ENCODE results near the gene GPR15.

- TF ChIP-seq, protein P1, sequence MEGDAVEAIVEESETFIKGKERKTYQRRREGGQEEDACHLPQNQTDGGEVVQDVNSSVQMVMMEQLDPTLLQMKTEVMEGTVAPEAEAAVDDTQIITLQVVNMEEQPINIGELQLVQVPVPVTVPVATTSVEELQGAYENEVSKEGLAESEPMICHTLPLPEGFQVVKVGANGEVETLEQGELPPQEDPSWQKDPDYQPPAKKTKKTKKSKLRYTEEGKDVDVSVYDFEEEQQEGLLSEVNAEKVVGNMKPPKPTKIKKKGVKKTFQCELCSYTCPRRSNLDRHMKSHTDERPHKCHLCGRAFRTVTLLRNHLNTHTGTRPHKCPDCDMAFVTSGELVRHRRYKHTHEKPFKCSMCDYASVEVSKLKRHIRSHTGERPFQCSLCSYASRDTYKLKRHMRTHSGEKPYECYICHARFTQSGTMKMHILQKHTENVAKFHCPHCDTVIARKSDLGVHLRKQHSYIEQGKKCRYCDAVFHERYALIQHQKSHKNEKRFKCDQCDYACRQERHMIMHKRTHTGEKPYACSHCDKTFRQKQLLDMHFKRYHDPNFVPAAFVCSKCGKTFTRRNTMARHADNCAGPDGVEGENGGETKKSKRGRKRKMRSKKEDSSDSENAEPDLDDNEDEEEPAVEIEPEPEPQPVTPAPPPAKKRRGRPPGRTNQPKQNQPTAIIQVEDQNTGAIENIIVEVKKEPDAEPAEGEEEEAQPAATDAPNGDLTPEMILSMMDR (conservative IDR thresholded peaks at IDR 0.05 in 1 of 2, IDR thresholded peaks at IDR 0.05 in 1 of 2; ENCODE audit: low read depth in 1 of 2, low read length in 2 of 2) = no peak
- TF ChIP-seq EZH2 (IDR thresholded peaks at IDR 0.05; ENCODE audit: low read length, missing control alignments) = no peak
Measured at GRCh38 chr3:98519351-98519750, 12.4 kb upstream of the GPR15 start.

Data from fibroblast of lung (primary cell).